ENCODE results near the gene ADAM23. TPM values are rescaled to one million over a fixed set of nuclear protein-coding genes. Genes with fewer than 3 reads are reported as not detected.

The ADAM23 gene
- total RNA-seq, 1 experiment from 2014 or later = 24.6 TPM

DNA sequence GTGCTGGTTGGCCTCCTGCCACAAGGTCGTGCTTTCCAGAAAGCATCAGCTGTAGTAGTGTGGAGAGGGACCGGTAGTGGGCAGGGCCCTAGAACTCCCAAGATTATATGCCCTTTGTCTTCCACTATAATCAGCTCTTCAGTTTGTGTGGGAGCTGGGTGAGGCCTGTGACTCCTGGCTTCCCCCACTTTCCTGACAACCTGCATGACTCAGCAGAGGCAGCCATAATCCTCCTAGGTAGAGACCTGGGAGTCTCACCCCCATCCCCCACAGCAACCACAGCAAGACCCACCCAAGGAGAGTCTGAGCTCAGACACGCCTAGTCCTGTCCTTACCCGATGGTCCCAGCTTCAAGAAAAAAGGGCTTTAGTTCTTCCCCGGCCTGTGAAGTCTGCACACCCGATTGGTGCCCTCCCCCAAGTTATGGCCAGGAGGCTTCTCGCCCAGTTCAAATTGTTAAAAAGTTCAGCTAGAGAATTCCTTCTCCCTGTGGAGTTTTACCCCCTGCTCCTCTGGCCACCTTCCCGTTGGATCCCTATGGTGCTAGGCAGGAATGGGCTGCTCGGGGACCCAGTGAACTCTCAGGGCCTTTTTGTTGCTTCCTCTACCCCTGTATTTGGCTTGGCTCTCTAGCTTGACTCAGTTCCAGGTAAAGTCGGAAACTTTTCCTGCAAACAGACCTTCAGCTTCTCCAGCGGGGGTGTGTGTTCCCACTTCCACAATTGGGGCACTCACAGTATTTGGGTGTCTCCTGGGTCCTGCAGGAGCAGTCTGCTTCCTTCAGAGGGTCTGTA is 141.2 kb downstream of the ADAM23 start:
- ChIA-PET POLR2A (interaction anchor here (0.6 kb wide), 1 partner anchor 122 kb away, joined by 3 read pairs; no protein-coding TSS in a partner anchor), CTCF (interaction anchor here (0.8 kb wide), 1 partner anchor 26 kb away, joined by 3 read pairs; no protein-coding TSS in a partner anchor)
- Mint-ChIP-seq H3K27me3 (ENCODE audit: low read depth) (no peaks in the 10 kb centered on the region), H3K27ac (peak overlapping the region; percentile 20), H3K36me3 (peaks cover 3% of the 10 kb centered on the region; the same call in 1 of the 2 replicates), H3K4me1 (peaks cover 11% of the 10 kb centered on the region), H3K4me3 (no peak overlapping the region), H3K9me3 (peaks cover 4% of the 10 kb centered on the region; the same call in 1 of the 2 replicates)
- DNase-seq (ENCODE audit: low spot score) (no peak), ATAC-seq (no peak)
- TF ChIP-seq NFE2L1 (CRISPR knock-in tag; IDR thresholded peaks at IDR 0.05) (0 out of 2 replicates have a peak, but pooled peaks have one; percentile 46), FOXK1 (CRISPR knock-in tag; IDR thresholded peaks at IDR 0.05) (no peak), CREM (CRISPR knock-in tag; IDR thresholded peaks at IDR 0.05) (no peak)

DNA sequence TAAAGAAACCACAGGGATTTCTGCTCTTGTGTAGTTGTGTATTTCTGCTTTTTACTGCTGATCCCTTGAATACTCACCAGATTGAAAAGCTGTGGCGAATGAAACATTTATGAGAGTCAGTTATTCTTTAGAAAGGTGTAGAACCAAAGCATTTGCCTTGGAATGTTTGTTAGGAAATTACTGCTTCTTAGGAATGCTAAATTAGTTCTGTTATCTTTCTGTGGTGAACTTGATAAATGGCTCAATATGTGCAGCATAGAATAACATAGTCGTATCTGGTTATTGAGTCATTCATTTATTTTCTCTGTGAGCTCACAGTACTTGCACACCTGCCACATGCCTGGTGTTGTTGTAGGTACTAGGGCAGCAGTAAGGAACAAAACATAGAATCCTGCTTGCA is 142.0 kb downstream of the ADAM23 start:
- H3K9me3 Mint-ChIP-seq = no peaks in the 10 kb centered on the region
- ChIA-PET POLR2A (interaction anchor here (0.6 kb wide), 1 partner anchor 121 kb away, joined by 3 read pairs; no protein-coding TSS in a partner anchor), CTCF (no interaction called here)
- no peak overlapping the region for H3K4me3 Mint-ChIP-seq
- ATAC-seq (no peak), DNase-seq (ENCODE audit: low spot score) (no peak)
- peaks cover 11% of the 10 kb centered on the region for H3K4me1 Mint-ChIP-seq
- peaks cover 3% of the 10 kb centered on the region; the same call in 1 of the 2 replicates for H3K36me3 Mint-ChIP-seq
- H3K27me3 Mint-ChIP-seq (ENCODE audit: low read depth) = no peaks in the 10 kb centered on the region
- no peak for TF ChIP-seq CREB1 (CRISPR knock-in tag; IDR thresholded peaks at IDR 0.05)
- TF ChIP-seq ZNF232 (CRISPR knock-in tag; IDR thresholded peaks at IDR 0.05) = no peak
- TF ChIP-seq SMAD3 (CRISPR knock-in tag; IDR thresholded peaks at IDR 0.05; ENCODE audit: borderline replicate concordance) = no peak
- TF ChIP-seq ZNF121 (CRISPR knock-in tag; IDR thresholded peaks at IDR 0.05) = no peak
- TF ChIP-seq SP1 (CRISPR knock-in tag; conservative IDR thresholded peaks at IDR 0.05) = no peak
- no peak for TF ChIP-seq CTCF (IDR thresholded peaks at IDR 0.05)
- no peak for TF ChIP-seq MXD4 (CRISPR knock-in tag; IDR thresholded peaks at IDR 0.05; ENCODE audit: borderline replicate concordance)
- no peak for TF ChIP-seq ZBTB21 (CRISPR knock-in tag; IDR thresholded peaks at IDR 0.05; ENCODE audit: borderline replicate concordance)
- no peak for TF ChIP-seq FOXK1 (CRISPR knock-in tag; IDR thresholded peaks at IDR 0.05)
- TF ChIP-seq, protein P1, sequence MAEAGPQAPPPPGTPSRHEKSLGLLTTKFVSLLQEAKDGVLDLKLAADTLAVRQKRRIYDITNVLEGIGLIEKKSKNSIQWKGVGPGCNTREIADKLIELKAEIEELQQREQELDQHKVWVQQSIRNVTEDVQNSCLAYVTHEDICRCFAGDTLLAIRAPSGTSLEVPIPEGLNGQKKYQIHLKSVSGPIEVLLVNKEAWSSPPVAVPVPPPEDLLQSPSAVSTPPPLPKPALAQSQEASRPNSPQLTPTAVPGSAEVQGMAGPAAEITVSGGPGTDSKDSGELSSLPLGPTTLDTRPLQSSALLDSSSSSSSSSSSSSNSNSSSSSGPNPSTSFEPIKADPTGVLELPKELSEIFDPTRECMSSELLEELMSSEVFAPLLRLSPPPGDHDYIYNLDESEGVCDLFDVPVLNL (CRISPR knock-in tag; IDR thresholded peaks at IDR 0.05; ENCODE audit: borderline replicate concordance, low read depth) = no peak
- no peak for TF ChIP-seq ZNF423 (CRISPR knock-in tag; IDR thresholded peaks at IDR 0.05)
- TF ChIP-seq, protein P2, sequence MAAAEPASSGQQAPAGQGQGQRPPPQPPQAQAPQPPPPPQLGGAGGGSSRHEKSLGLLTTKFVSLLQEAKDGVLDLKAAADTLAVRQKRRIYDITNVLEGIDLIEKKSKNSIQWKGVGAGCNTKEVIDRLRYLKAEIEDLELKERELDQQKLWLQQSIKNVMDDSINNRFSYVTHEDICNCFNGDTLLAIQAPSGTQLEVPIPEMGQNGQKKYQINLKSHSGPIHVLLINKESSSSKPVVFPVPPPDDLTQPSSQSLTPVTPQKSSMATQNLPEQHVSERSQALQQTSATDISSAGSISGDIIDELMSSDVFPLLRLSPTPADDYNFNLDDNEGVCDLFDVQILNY (CRISPR knock-in tag; IDR thresholded peaks at IDR 0.05) = no peak
- no peak for TF ChIP-seq HMGXB4 (CRISPR knock-in tag; IDR thresholded peaks at IDR 0.05)
- no peak for TF ChIP-seq ZNF671 (CRISPR knock-in tag; IDR thresholded peaks at IDR 0.05)
- TF ChIP-seq USF1 (CRISPR knock-in tag; IDR thresholded peaks at IDR 0.05) = no peak
- no peak for TF ChIP-seq AFF4 (CRISPR knock-in tag; IDR thresholded peaks at IDR 0.05; ENCODE audit: borderline replicate concordance)
- TF ChIP-seq RORB (CRISPR knock-in tag; IDR thresholded peaks at IDR 0.05) = no peak
- H3K27ac Mint-ChIP-seq = peak overlapping the region; percentile 15; the same call in 1 of the 2 replicates

All from WTC11 (cell line).